Neural cell (in vitro differentiated cells): ENCODE data around the gene GLTP.

Experiments used
- EZH2 ChIP-seq: fragments of 200-600, 300-800 bp; shearing (Covaris generic), sonication (generic); IDR thresholded peaks from 2 replicates; pipeline ENCODE4 v1.6.1; 2014; ENCODE audit warnings: antibody characterized with exemption, low read length, borderline replicate concordance, mild to moderate bottlenecking; ENCODE audit not compliant: insufficient read depth, poor library complexity, severe bottlenecking
- TAF1 ChIP-seq: IDR thresholded peaks from 2 replicates; pipeline ENCODE4 v1.6.1; 2012; ENCODE audit warnings: low read depth
- TF ChIP-seq, protein P1 (sequence below): fragments of 450-650 bp; IDR thresholded peaks from 2 replicates; pipeline ENCODE4 v1.5.1; 2014; ENCODE audit warnings: antibody characterized with exemption, mild to moderate bottlenecking, moderate library complexity; ENCODE audit not compliant: poor library complexity, severe bottlenecking

DNA sequence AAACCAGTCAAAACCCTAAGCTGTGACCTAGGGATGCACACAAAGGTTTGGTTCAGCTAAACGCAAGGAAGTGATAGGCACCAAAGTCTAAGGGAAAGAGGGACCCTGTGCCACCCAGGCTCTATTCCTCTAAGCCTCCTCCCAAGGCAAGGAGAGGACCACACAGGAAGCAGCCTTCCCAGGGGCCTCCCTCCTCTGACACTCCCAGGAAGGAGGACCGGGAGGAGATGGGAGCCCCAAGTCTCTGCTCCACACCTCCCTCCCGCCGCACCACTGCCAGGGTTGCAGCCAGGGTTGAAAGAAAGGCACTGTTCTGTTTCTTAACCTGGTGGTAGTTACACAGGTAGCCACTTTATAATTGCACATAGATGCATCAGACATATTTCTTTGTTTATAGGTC, 41.6 kb upstream of the GLTP start:
- TF ChIP-seq, protein P1, sequence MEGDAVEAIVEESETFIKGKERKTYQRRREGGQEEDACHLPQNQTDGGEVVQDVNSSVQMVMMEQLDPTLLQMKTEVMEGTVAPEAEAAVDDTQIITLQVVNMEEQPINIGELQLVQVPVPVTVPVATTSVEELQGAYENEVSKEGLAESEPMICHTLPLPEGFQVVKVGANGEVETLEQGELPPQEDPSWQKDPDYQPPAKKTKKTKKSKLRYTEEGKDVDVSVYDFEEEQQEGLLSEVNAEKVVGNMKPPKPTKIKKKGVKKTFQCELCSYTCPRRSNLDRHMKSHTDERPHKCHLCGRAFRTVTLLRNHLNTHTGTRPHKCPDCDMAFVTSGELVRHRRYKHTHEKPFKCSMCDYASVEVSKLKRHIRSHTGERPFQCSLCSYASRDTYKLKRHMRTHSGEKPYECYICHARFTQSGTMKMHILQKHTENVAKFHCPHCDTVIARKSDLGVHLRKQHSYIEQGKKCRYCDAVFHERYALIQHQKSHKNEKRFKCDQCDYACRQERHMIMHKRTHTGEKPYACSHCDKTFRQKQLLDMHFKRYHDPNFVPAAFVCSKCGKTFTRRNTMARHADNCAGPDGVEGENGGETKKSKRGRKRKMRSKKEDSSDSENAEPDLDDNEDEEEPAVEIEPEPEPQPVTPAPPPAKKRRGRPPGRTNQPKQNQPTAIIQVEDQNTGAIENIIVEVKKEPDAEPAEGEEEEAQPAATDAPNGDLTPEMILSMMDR = no peak
- TF ChIP-seq TAF1 = no peak
- no peak for TF ChIP-seq EZH2
